ENCODE data around the gene COL6A2. TPM values are rescaled to one million over a fixed set of nuclear protein-coding genes. Genes with fewer than 3 reads are reported as not detected.

Gene COL6A2
- total and polyA plus RNA-seq, 10 of the 15 experiments (the other 5 are each of a cell fraction or from before 2014, with no cell fraction given), result 0.16 to 1.3 (median 0.34) TPM; not detected in 7

DNA sequence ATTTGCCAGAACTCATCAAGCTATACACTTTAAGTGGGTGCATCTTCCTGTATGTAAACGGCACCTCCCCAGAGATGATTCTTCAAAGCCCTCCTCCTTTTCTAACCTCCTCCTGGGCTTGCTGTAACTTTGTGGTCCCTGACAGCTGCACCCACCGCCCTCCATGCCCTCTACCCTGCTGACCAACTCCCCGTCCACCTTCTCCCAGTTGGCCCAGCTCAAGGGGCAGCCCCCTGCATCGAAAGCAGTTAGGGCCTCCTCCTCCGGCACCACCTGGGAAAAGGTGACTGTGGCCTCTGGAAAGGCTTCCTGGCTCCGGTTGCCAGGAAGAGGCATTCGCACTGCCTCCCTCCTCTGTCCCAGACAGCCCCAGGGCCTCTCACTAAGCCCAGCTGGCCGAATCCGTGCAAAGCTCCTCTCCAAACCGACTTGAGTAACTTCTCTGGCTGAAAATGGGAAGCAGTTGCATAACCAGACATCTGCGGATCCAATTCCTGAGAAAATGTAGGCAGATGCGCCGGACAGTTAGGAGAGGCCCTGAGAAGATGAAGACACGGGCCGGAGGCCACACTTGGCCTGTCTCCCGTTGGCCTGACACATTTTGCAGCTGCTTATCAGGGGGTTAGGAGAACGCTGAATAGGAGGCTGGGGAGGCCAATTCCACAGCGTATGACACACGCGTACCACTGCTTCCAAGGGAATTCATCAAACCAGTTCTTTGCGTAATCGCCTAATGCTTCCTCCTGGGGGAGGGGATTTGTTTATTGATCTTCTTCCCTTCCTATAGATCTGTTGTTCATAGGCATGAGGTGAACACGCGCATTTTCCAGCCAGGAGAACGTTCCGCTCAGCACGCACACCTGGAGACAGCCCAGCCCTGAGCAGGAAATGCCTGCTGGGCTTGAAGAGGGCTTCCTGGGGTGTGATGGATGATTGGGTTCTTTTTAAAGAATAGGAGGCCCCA lies 48.7 kb upstream of the COL6A2 start:
- H3K4me1 ChIP-seq (ENCODE audit: control insufficient read depth, insufficient read depth, low read length), result no peaks in the 10 kb centered on the region
- in situ Hi-C loops (cut with MboI) (no loop called here), intact Hi-C loops (cut with micrococcal nuclease; ENCODE audit: unreplicated experiment) (no loop called here)
- H3K9ac ChIP-seq (ENCODE audit: control insufficient read depth, insufficient read depth, low read length), result no peak overlapping the region
- no peaks in the 10 kb centered on the region for H3K27me3 ChIP-seq (replicated peaks in 1 of 2; ENCODE audit: control insufficient read depth in 2 of 2, insufficient read depth in 2 of 2, low read length in 1 of 2)
- H3K79me2 ChIP-seq (ENCODE audit: control insufficient read depth, insufficient read depth, low read length), result no peaks in the 10 kb centered on the region
- SMC1A ChIA-PET (ENCODE audit: uncharacterized antibody, unreplicated experiment), result no interaction called here
- H3K4me3 ChIP-seq, result no peak overlapping the region
- TF ChIP-seq TCF7 (IDR thresholded peaks at IDR 0.05; ENCODE audit: borderline replicate concordance) (no peak), ZSCAN29 (IDR thresholded peaks at IDR 0.05) (no peak)
- no peaks in the 10 kb centered on the region; the same call in 2 of the 3 replicates for H3K9me3 ChIP-seq (replicated peaks; ENCODE audit: control insufficient read depth, insufficient read depth, low read length)
- no peak overlapping the region for H3K27ac ChIP-seq (ENCODE audit: control insufficient read depth, insufficient read depth)
- no peaks in the 10 kb centered on the region for H4K20me1 ChIP-seq (ENCODE audit: control insufficient read depth, insufficient read depth)
- CTCF ChIA-PET, result no interaction called here
- RAD21 ChIA-PET (ENCODE audit: unreplicated experiment), result no interaction called here
- POLR2A ChIA-PET, result no interaction called here
- no peak for DNase-seq (ENCODE audit: low read depth, low spot score)
- ATAC-seq, result no peak
- WGBS (ENCODE audit: insufficient coverage, insufficient replicate concordance, low lambda C conversion rate, missing lambda C conversion rate), result 58% methylated on average over 27 of the region's 27 CpGs
- no peaks in the 10 kb centered on the region for H3K36me3 ChIP-seq (ENCODE audit: control insufficient read depth in 2 of 2, insufficient read depth in 2 of 2, low read length in 1 of 2)
- no TSS peak for BruUV-seq (replicated peaks)
- no peak overlapping the region for H2AFZ ChIP-seq (ENCODE audit: control insufficient read depth, low read depth, low read length)
- FAIRE-seq, result no peak
- no peak overlapping the region for H3K4me2 ChIP-seq (ENCODE audit: control insufficient read depth, insufficient read depth)

DNA sequence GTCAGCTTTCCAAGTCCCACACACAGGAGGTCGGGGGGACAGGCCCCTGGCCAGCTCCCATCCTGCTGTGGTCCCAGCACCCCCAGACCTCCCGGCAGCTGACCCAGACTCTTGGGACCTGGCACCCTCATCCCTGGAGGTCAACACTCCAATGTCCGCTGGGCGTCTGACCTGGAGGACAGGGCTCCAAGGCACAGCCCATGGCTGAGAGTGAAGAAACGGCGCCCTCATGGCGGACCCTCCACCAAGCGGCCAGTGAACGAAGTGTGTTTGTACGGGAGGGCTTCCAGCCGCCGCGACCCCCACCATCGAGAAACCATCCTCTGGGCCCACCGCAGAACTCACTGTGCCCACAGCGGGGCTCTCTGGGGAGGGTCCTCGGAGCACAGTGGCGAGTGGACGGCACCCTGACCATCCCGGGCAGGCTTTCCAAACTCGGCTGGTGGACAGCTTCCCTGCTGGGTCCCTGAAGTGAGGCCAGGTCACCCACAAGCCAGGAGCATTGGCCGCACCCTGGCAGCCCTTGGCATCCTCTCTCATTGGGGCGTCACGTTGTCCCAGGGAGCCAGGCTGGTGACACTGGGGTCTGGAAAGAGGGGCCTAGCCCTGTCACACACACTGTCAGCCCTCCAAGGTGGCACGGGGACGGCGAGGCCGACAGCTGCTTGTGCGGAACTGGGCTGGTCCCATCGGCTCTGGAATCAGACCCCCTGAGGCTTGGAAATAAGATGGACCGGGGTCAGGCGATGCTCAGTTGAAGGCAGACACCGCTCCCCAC lies 47.8 kb upstream of the COL6A2 start:
- Histone ChIP-seq H3K4me3 (no peak overlapping the region), H3K9ac (ENCODE audit: control insufficient read depth, insufficient read depth, low read length) (no peak overlapping the region), H4K20me1 (ENCODE audit: control insufficient read depth, insufficient read depth) (no peaks in the 10 kb centered on the region), H3K4me1 (ENCODE audit: control insufficient read depth, insufficient read depth, low read length) (no peaks in the 10 kb centered on the region), H3K36me3 (ENCODE audit: control insufficient read depth in 2 of 2, insufficient read depth in 2 of 2, low read length in 1 of 2) (no peaks in the 10 kb centered on the region), H2AFZ (ENCODE audit: control insufficient read depth, low read depth, low read length) (no peak overlapping the region), H3K27ac (ENCODE audit: control insufficient read depth, insufficient read depth) (no peak overlapping the region), H3K9me3 (replicated peaks; ENCODE audit: control insufficient read depth, insufficient read depth, low read length) (no peaks in the 10 kb centered on the region; the same call in 2 of the 3 replicates), H3K4me2 (ENCODE audit: control insufficient read depth, insufficient read depth) (no peak overlapping the region), H3K27me3 (replicated peaks in 1 of 2; ENCODE audit: control insufficient read depth in 2 of 2, insufficient read depth in 2 of 2, low read length in 1 of 2) (no peaks in the 10 kb centered on the region), H3K79me2 (ENCODE audit: control insufficient read depth, insufficient read depth, low read length) (no peaks in the 10 kb centered on the region)
- ChIA-PET POLR2A (no interaction called here), RAD21 (ENCODE audit: unreplicated experiment) (no interaction called here), CTCF (no interaction called here), SMC1A (ENCODE audit: uncharacterized antibody, unreplicated experiment) (no interaction called here)
- in situ Hi-C loops (cut with MboI), result no loop called here
- 42% methylated on average over 30 of the region's 33 CpGs for WGBS (ENCODE audit: insufficient coverage, insufficient replicate concordance, low lambda C conversion rate, missing lambda C conversion rate)
- intact Hi-C loops (cut with micrococcal nuclease; ENCODE audit: unreplicated experiment), result no loop called here
- no TSS peak for BruUV-seq (replicated peaks)
- FAIRE-seq, result no peak
- DNase-seq (ENCODE audit: low read depth, low spot score), result no peak
- ATAC-seq, result no peak
- TF ChIP-seq, protein P1, sequence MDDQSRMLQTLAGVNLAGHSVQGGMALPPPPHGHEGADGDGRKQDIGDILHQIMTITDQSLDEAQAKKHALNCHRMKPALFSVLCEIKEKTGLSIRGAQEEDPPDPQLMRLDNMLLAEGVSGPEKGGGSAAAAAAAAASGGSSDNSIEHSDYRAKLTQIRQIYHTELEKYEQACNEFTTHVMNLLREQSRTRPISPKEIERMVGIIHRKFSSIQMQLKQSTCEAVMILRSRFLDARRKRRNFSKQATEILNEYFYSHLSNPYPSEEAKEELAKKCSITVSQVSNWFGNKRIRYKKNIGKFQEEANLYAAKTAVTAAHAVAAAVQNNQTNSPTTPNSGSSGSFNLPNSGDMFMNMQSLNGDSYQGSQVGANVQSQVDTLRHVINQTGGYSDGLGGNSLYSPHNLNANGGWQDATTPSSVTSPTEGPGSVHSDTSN (IDR thresholded peaks at IDR 0.05; ENCODE audit: insufficient replicate concordance, low read depth, low read length), result no peak
- TF ChIP-seq RCOR1 (conservative IDR thresholded peaks at IDR 0.05; ENCODE audit: low read depth, low read length), result no peak
- no peak for TF ChIP-seq BMI1 (IDR thresholded peaks at IDR 0.05; ENCODE audit: borderline replicate concordance)
- TF ChIP-seq, protein P2, sequence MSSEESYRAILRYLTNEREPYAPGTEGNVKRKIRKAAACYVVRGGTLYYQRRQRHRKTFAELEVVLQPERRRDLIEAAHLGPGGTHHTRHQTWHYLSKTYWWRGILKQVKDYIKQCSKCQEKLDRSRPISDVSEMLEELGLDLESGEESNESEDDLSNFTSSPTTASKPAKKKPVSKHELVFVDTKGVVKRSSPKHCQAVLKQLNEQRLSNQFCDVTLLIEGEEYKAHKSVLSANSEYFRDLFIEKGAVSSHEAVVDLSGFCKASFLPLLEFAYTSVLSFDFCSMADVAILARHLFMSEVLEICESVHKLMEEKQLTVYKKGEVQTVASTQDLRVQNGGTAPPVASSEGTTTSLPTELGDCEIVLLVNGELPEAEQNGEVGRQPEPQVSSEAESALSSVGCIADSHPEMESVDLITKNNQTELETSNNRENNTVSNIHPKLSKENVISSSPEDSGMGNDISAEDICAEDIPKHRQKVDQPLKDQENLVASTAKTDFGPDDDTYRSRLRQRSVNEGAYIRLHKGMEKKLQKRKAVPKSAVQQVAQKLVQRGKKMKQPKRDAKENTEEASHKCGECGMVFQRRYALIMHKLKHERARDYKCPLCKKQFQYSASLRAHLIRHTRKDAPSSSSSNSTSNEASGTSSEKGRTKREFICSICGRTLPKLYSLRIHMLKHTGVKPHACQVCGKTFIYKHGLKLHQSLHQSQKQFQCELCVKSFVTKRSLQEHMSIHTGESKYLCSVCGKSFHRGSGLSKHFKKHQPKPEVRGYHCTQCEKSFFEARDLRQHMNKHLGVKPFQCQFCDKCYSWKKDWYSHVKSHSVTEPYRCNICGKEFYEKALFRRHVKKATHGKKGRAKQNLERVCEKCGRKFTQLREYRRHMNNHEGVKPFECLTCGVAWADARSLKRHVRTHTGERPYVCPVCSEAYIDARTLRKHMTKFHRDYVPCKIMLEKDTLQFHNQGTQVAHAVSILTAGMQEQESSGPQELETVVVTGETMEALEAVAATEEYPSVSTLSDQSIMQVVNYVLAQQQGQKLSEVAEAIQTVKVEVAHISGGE (CRISPR knock-in tag; IDR thresholded peaks at IDR 0.05), result no peak
- TF ChIP-seq JUNB (IDR thresholded peaks at IDR 0.05), result no peak
- no peak for TF ChIP-seq NR2C2 (IDR thresholded peaks at IDR 0.05; ENCODE audit: borderline replicate concordance, control insufficient read depth, insufficient read length, low read depth)
- no peak for TF ChIP-seq RBBP5 (conservative IDR thresholded peaks at IDR 0.05)
